CD4-positive, alpha-beta T cell (primary cell): Measurements from ENCODE around the gene SIPA1. TPM values are rescaled to one million over a fixed set of nuclear protein-coding genes. Genes with fewer than 3 reads are reported as not detected.

ENCODE experiments used
- ATAC-seq: fragments of 200-7000 bp; cut with Tn5 transposase; one replicate; pipeline ENCODE4 v1.10.0; 2022; ENCODE audit warnings: mild to moderate bottlenecking; ENCODE audit not compliant: poor library complexity
- CTCF ChIA-PET: fragments of 350-600 bp; sonication (Branson Sonifier 250); formaldehyde crosslinking; loops from one replicate; lab custom pipeline; 2021; ENCODE audit warnings: antibody characterized with exemption, inconsistent platforms; lab: Charles Lee
- POLR2A ChIA-PET: fragments of 350-600 bp; sonication (Branson Sonifier 250); formaldehyde crosslinking; loops from one replicate; lab custom pipeline; 2021; ENCODE audit warnings: antibody characterized with exemption, inconsistent platforms; lab: Charles Lee
- DNase-seq, 14 experiments: peaks; one replicate each; pipeline ENCODE4 v3.0.0-alpha.2; 2013 to 2020; ENCODE audit warnings: mixed read lengths in 2 of 14
- H3K27ac ChIP-seq, 2 donors: one replicate each; pipeline versions ENCODE4 v1.5.1 to v1.7.0; 2013; ENCODE audit warnings: low read length in 2 of 2, low read depth in 1 of 2, mild to moderate bottlenecking in 1 of 2
- H3K27me3 ChIP-seq, 2 experiments: 1 replicate in 1 of 2; 2 replicates in 1 of 2; pipeline versions ENCODE4 v1.6.1 to v1.7.0; 2013; ENCODE audit warnings: low read length in 2 of 2, control low read depth in 1 of 2, mild to moderate bottlenecking in 1 of 2, moderate library complexity in 1 of 2; ENCODE audit not compliant: insufficient read depth in 2 of 2, control insufficient read depth in 1 of 2
- H3K36me3 ChIP-seq: one replicate; pipeline ENCODE4 v1.6.1; 2013; ENCODE audit warnings: low read length, control low read depth; ENCODE audit not compliant: insufficient read depth
- H3K4me1 ChIP-seq: one replicate; pipeline ENCODE4 v1.6.1; 2013; ENCODE audit warnings: low read length, control low read depth; ENCODE audit not compliant: insufficient read depth
- H3K4me3 ChIP-seq: one replicate; pipeline ENCODE4 v1.5.1; 2013; ENCODE audit warnings: mild to moderate bottlenecking, low read length, moderate library complexity
- H3K9me3 ChIP-seq, 2 experiments: 1 replicate in 1 of 2; 2 replicates in 1 of 2; pipeline versions ENCODE4 v1.6.1 to v1.7.0; 2013; ENCODE audit warnings: low read length in 2 of 2, mild to moderate bottlenecking in 2 of 2, control low read depth in 1 of 2, moderate library complexity in 1 of 2; ENCODE audit not compliant: control insufficient read depth in 1 of 2, insufficient read depth in 1 of 2
- H3K27ac Mint-ChIP-seq: one replicate; pipeline ENCODE4 v1.8.0; 2020; ENCODE audit warnings: mixed read lengths
- H3K27me3 Mint-ChIP-seq: one replicate; pipeline ENCODE4 v1.8.0; 2021; ENCODE audit warnings: mixed read lengths
- H3K36me3 Mint-ChIP-seq: one replicate; pipeline ENCODE4 v1.8.0; 2021; ENCODE audit warnings: low read depth, mixed read lengths
- H3K4me1 Mint-ChIP-seq: one replicate; pipeline ENCODE4 v1.8.0; 2021; ENCODE audit warnings: low read depth, mixed read lengths
- H3K4me3 Mint-ChIP-seq: one replicate; pipeline ENCODE4 v1.8.0; 2020; ENCODE audit warnings: mild to moderate bottlenecking, mixed read lengths
- H3K9me3 Mint-ChIP-seq: one replicate; pipeline ENCODE4 v1.8.0; 2020; ENCODE audit warnings: mixed read lengths
- CTCF ChIP-seq: fragments of 200-600 bp; IDR thresholded peaks from one replicate; pipeline ENCODE4 v1.8.0; 2022; ENCODE audit warnings: antibody characterized with exemption, mild to moderate bottlenecking
- intact Hi-C, 2 experiments: fragments of 100-400 bp; cut with DNase I in 1 of 2; cut with micrococcal nuclease in 1 of 2; formaldehyde crosslinking; loops; one replicate each; pipeline versions ENCODE4 v1.15.1 to v1.9.0; 2023 to 2025; cut with DNase I, micrococcal nuclease
- total RNA-seq, 174 experiments: library from RNA in 2 of 174; stranded (reverse) in 2 of 174; gene quantifications; one replicate each; pipeline ENCODE4 v1.2.3 and lab custom pipeline; 2021 to 2026

Gene SIPA1
- total RNA-seq, 2 experiments from 2014 or later, result 272 to 298 TPM

- ChIA-PET CTCF (interaction anchor here (1.5 to 3.1 kb wide), 3 partner anchors 9 to 94 kb away, joined by 4 to 9 read pairs (median 6); partner anchors contain the start of genes KAT5 and SIPA1), POLR2A (interaction anchor here (0.7 to 6.0 kb wide), 5 partner anchors 9 to 163 kb away, joined by 3 to 79 read pairs (median 50); partner anchors contain the start of genes RELA and SIPA1)
- intact Hi-C loops, result loop anchor here (2.0 to 5.0 kb wide), 4 partner anchors 22 to 240 kb away; partner anchors contain the start of genes CFL1 (in 1 of the 2), KAT5 (in 1 of the 2) and SIPA1 (in 1 of the 2)
- H3K9me3 Mint-ChIP-seq, result no peaks in the 10 kb centered on the region
- H3K36me3 Mint-ChIP-seq, result peaks cover 66% of the 10 kb centered on the region
- H3K4me1 Mint-ChIP-seq, result peaks cover 38% of the 10 kb centered on the region
- ATAC-seq, result no peak
- peak overlapping the region; percentile 96 for H3K4me3 Mint-ChIP-seq
- H3K27ac ChIP-seq, result no peak overlapping the region
- peak overlapping the region; percentile 81 for H3K27ac Mint-ChIP-seq
- peak overlapping the region; percentile 93 for H3K4me3 ChIP-seq
- no peaks in the 10 kb centered on the region for H3K27me3 Mint-ChIP-seq
- no peaks in the 10 kb centered on the region for H3K9me3 ChIP-seq
- peaks cover 59% of the 10 kb centered on the region for H3K36me3 ChIP-seq
- H3K4me1 ChIP-seq, result peaks cover 48% of the 10 kb centered on the region
- peak in 1 of 14 experiments; percentile 42 for DNase-seq
- H3K27me3 ChIP-seq, result no peaks in the 10 kb centered on the region
- TF ChIP-seq CTCF, result no peak
Measured at GRCh38 chr11:65617136-65617850, 20.6 kb upstream of the SIPA1 start.

GRCh38 chr11:65617990-65618751 is 19.7 kb upstream of the SIPA1 start:
- peaks cover 57% of the 10 kb centered on the region for H3K36me3 ChIP-seq
- H3K9me3 ChIP-seq, result no peaks in the 10 kb centered on the region
- H3K4me3 Mint-ChIP-seq, result peak overlapping the region; percentile 48
- intact Hi-C loops, result loop anchor here (2.0 to 5.0 kb wide), 4 partner anchors 21 to 239 kb away; partner anchors contain the start of genes CFL1 (in 1 of the 2), KAT5 (in 1 of the 2) and SIPA1 (in 1 of the 2)
- no peak for DNase-seq
- ChIA-PET POLR2A (interaction anchor here (0.7 to 6.0 kb wide), 3 partner anchors 21 to 162 kb away, joined by 3 to 79 read pairs (median 50); partner anchors contain the start of genes RELA and SIPA1), CTCF (interaction anchor here (1.9 to 3.1 kb wide), 2 partner anchors 8 to 20 kb away, joined by 6 to 9 read pairs; partner anchors contain the start of gene SIPA1)
- H3K36me3 Mint-ChIP-seq, result peaks cover 72% of the 10 kb centered on the region
- ATAC-seq, result no peak
- TF ChIP-seq CTCF, result no peak
- no peak overlapping the region for H3K27ac Mint-ChIP-seq
- H3K27me3 ChIP-seq, result no peaks in the 10 kb centered on the region
- H3K4me3 ChIP-seq, result no peak overlapping the region
- H3K9me3 Mint-ChIP-seq, result no peaks in the 10 kb centered on the region
- H3K27me3 Mint-ChIP-seq, result no peaks in the 10 kb centered on the region
- peaks cover 39% of the 10 kb centered on the region for H3K4me1 ChIP-seq
- H3K27ac ChIP-seq, result no peak overlapping the region
- peaks cover 34% of the 10 kb centered on the region for H3K4me1 Mint-ChIP-seq

GRCh38 chr11:65618763-65619162 is 19.1 kb upstream of the SIPA1 start:
- Mint-ChIP-seq H3K36me3 (peaks cover 72% of the 10 kb centered on the region), H3K4me1 (peaks cover 34% of the 10 kb centered on the region), H3K27ac (no peak overlapping the region), H3K4me3 (peak overlapping the region; percentile 51), H3K9me3 (no peaks in the 10 kb centered on the region), H3K27me3 (no peaks in the 10 kb centered on the region)
- Histone ChIP-seq H3K36me3 (peaks cover 63% of the 10 kb centered on the region), H3K27me3 (no peaks in the 10 kb centered on the region), H3K27ac (no peak overlapping the region), H3K4me3 (no peak overlapping the region), H3K9me3 (no peaks in the 10 kb centered on the region), H3K4me1 (peaks cover 33% of the 10 kb centered on the region)
- CTCF ChIA-PET, result no interaction called here
- intact Hi-C loops, result loop anchor here (5.0 kb wide), 3 partner anchors 34 to 239 kb away; partner anchors contain the start of genes CFL1 (in 1 of the 2) and KAT5 (in 1 of the 2)
- POLR2A ChIA-PET, result interaction anchor here (6.0 kb wide), 1 partner anchor 20 kb away, joined by 50 read pairs; the partner anchor contains the start of gene SIPA1
- TF ChIP-seq CTCF, result no peak
- DNase-seq (no peak), ATAC-seq (no peak)
